Fibroblast of mammary gland (primary cell): ENCODE data around the gene EGLN1.
A peak's percentile ranks its signal among the peaks of the same experiment; 100 is the strongest.

Source experiments
- DNase-seq: peaks from one replicate; pipeline ENCODE4 v3.0.0-alpha.2; 2010; ENCODE audit warnings: low read depth
- H3K4me3 ChIP-seq: 2 replicates; pipeline ENCODE4 v1.5.1; 2011; ENCODE audit warnings: low read depth, mild to moderate bottlenecking, low read length, moderate library complexity; ENCODE audit not compliant: control insufficient read depth
- CTCF ChIP-seq: conservative IDR thresholded peaks from 2 replicates; pipeline ENCODE4 v1.5.1; 2011; ENCODE audit warnings: low read depth, low read length, inconsistent platforms; ENCODE audit not compliant: control insufficient read depth, insufficient read depth

The EGLN1 gene

GRCh38 chr1:231318015-231318355 is 104.1 kb downstream of the EGLN1 start:
- no peak for DNase-seq
- no peak overlapping the region for H3K4me3 ChIP-seq
- no peak for TF ChIP-seq CTCF

GRCh38 chr1:231317306-231318014 is 104.6 kb downstream of the EGLN1 start:
- no peak overlapping the region for H3K4me3 ChIP-seq
- no peak for TF ChIP-seq CTCF
- no peak for DNase-seq

GRCh38 chr1:231315887-231316286 is 106.2 kb downstream of the EGLN1 start:
- no peak overlapping the region for H3K4me3 ChIP-seq
- peak; percentile 56 for TF ChIP-seq CTCF
- peak; percentile 39 for DNase-seq
